NT2/D1 (cell line): ENCODE measurements around the gene TBCD.

Experiments
- DNase-seq: peaks from one replicate; pipeline ENCODE4 v3.0.0-alpha.2; 2011; ENCODE audit warnings: low read depth, low spot score
- H3K27me3 ChIP-seq: 2 replicates; pipeline ENCODE4 v1.6.0; 2011; ENCODE audit warnings: mild to moderate bottlenecking; ENCODE audit not compliant: insufficient read length, insufficient read depth
- H3K36me3 ChIP-seq: 2 replicates; pipeline ENCODE4 v1.6.1; 2011; ENCODE audit warnings: mild to moderate bottlenecking, low read length, mixed read lengths; ENCODE audit not compliant: insufficient read depth, insufficient read length
- H3K4me1 ChIP-seq: 2 replicates; pipeline ENCODE4 v1.5.1; 2011; ENCODE audit not compliant: insufficient read depth, insufficient read length
- H3K4me3 ChIP-seq: 2 replicates; pipeline ENCODE4 v1.5.1; 2011; ENCODE audit warnings: low read depth; ENCODE audit not compliant: insufficient read length
- H3K9ac ChIP-seq: 2 replicates; pipeline ENCODE4 v1.6.0; 2011; ENCODE audit warnings: low read depth; ENCODE audit not compliant: insufficient read length
- H3K9me3 ChIP-seq: 2 replicates; pipeline ENCODE4 v1.5.1; 2011; ENCODE audit warnings: mild to moderate bottlenecking, low read length; ENCODE audit not compliant: insufficient read depth
- SUZ12 ChIP-seq: IDR thresholded peaks from 2 replicates; pipeline ENCODE4 v1.6.1; 2011; ENCODE audit not compliant: insufficient read length, insufficient read depth; ENCODE audit errors: extremely low read depth
- YY1 ChIP-seq: IDR thresholded peaks from 2 replicates; pipeline ENCODE4 v1.6.1; 2011; ENCODE audit not compliant: insufficient read length, insufficient read depth
- ZNF274 ChIP-seq: IDR thresholded peaks from 2 replicates; pipeline ENCODE4 v1.6.1; 2011; ENCODE audit warnings: mild to moderate bottlenecking, low read depth, low read length

The TBCD gene

DNA sequence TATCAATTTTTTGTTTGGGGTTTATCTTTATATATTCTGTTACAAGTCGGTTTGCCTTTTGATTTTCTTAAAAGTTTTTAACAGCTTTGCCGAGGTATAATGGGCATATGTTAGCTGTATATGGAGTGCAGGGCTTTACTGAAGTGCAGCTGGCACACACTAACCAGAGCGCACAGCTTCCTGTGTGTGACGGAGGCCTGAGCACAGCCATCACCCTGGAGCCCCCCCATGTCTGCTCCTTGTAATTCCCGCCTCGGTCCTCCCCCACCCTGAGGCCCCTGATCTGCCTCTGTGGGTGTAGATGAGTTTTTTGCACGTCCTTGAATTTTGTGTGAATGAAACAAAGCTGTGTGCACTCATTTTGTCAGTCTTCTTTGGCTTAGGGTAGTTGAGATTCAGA, 148.1 kb downstream of the TBCD start:
- H3K36me3 ChIP-seq = peaks cover 68% of the 10 kb centered on the region

DNA sequence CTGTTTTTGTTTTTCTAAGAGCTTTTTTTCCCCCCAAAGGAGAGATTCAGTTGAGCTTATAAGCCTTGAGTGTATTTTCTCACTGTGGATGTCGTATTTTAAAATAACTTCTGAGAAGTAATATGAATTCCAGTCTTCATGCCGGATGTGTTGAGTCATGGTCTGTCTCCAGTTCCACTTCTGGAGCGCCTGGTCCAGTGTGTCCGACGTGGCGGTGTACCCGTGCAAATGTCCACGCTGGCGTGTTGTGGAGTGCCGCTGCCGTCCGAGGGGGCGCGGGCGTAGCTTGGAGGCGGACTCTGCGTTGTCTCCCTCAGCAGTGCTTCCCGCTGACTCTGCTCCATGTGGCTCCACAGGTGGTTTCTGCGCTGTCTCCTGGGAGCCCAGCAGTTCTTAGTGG, 148.9 kb downstream of the TBCD start:
- peaks cover 66% of the 10 kb centered on the region for H3K36me3 ChIP-seq
- no peaks in the 10 kb centered on the region; the same call in 1 of the 2 replicates for H3K9me3 ChIP-seq
- TF ChIP-seq YY1 (no peak), ZNF274 (no peak), SUZ12 (no peak)
- H3K9ac ChIP-seq = no peak overlapping the region
- DNase-seq = no peak
- no peak overlapping the region for H3K4me3 ChIP-seq
- no peaks in the 10 kb centered on the region for H3K27me3 ChIP-seq
- H3K4me1 ChIP-seq = peaks cover 3% of the 10 kb centered on the region

More for the DNA sequence above, 148.1 kb downstream of the TBCD start:
- H3K9me3 ChIP-seq = no peaks in the 10 kb centered on the region; the same call in 1 of the 2 replicates
- peaks cover 3% of the 10 kb centered on the region for H3K4me1 ChIP-seq
- no peak overlapping the region for H3K9ac ChIP-seq
- H3K27me3 ChIP-seq = no peaks in the 10 kb centered on the region
- TF ChIP-seq SUZ12 = no peak
- no peak for TF ChIP-seq ZNF274
- TF ChIP-seq YY1 = no peak
- DNase-seq = no peak
- H3K4me3 ChIP-seq = no peak overlapping the region

DNA sequence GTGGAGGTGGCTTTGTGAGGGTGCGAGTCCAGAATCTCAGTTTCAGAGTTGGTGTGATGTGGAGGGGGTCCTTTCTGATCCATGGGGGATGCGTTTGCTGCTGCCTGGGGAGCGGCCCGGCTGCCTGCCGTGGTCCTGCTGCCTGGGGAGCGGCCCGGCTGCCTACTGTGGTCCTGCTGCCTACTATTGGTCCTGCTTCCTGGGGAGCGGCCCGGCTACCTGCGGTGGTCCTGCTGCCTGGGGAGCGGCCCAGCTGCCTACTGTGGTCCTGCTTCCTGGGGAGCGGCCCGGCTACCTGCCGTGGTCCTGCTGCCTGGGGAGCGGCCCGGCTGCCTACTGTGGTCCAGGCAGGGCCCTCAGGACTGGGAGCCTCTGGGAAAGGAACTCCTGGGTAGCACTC, 149.5 kb downstream of the TBCD start:
- H3K9ac ChIP-seq = no peak overlapping the region
- H3K27me3 ChIP-seq = no peaks in the 10 kb centered on the region
- H3K9me3 ChIP-seq = no peaks in the 10 kb centered on the region; the same call in 1 of the 2 replicates
- H3K36me3 ChIP-seq = peaks cover 68% of the 10 kb centered on the region
- DNase-seq = no peak
- peaks cover 3% of the 10 kb centered on the region for H3K4me1 ChIP-seq
- H3K4me3 ChIP-seq = no peak overlapping the region
- TF ChIP-seq SUZ12 (no peak), YY1 (no peak), ZNF274 (no peak)

- DNase-seq = no peak
- H3K4me1 ChIP-seq = peaks cover 3% of the 10 kb centered on the region
- H3K27me3 ChIP-seq = no peaks in the 10 kb centered on the region
- H3K9ac ChIP-seq = no peak overlapping the region
- no peaks in the 10 kb centered on the region; the same call in 1 of the 2 replicates for H3K9me3 ChIP-seq
- peaks cover 69% of the 10 kb centered on the region for H3K36me3 ChIP-seq
- TF ChIP-seq YY1 (no peak), SUZ12 (no peak), ZNF274 (no peak)
- no peak overlapping the region for H3K4me3 ChIP-seq
Measured at GRCh38 chr17:82901856-82902255, 150.0 kb downstream of the TBCD start.

GRCh38 chr17:82902972-82903874, 151.4 kb downstream of the TBCD start:
- Histone ChIP-seq H3K4me3 (no peak overlapping the region), H3K27me3 (no peaks in the 10 kb centered on the region), H3K9ac (no peak overlapping the region), H3K4me1 (peaks cover 3% of the 10 kb centered on the region), H3K9me3 (no peaks in the 10 kb centered on the region), H3K36me3 (peaks cover 74% of the 10 kb centered on the region)
- DNase-seq = no peak
- no peak for TF ChIP-seq ZNF274
- TF ChIP-seq YY1 = no peak
- TF ChIP-seq SUZ12 = no peak

DNA sequence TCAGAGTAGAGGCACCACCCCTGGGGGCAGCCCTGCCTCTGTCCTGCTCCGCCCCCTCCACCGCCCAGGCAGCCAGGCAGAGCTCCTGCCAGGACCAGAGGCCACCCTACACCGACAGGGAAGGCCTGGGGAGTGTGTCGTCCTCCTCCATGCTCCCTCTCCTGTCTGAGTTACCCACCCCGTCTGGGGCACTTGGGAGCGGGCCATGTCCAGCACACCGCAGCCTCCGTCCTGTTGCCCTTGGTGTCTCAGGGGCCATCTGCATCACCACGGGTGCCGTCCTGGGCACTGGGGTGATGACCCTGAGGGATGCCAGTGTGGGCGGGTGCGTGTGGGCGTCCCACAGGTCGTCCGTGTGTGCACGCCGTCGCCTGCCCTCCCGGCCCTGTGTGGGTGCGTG, 153.3 kb downstream of the TBCD start:
- TF ChIP-seq ZNF274 = no peak
- TF ChIP-seq SUZ12 = no peak
- no peak for TF ChIP-seq YY1
- H3K36me3 ChIP-seq = peaks cover 67% of the 10 kb centered on the region

DNA sequence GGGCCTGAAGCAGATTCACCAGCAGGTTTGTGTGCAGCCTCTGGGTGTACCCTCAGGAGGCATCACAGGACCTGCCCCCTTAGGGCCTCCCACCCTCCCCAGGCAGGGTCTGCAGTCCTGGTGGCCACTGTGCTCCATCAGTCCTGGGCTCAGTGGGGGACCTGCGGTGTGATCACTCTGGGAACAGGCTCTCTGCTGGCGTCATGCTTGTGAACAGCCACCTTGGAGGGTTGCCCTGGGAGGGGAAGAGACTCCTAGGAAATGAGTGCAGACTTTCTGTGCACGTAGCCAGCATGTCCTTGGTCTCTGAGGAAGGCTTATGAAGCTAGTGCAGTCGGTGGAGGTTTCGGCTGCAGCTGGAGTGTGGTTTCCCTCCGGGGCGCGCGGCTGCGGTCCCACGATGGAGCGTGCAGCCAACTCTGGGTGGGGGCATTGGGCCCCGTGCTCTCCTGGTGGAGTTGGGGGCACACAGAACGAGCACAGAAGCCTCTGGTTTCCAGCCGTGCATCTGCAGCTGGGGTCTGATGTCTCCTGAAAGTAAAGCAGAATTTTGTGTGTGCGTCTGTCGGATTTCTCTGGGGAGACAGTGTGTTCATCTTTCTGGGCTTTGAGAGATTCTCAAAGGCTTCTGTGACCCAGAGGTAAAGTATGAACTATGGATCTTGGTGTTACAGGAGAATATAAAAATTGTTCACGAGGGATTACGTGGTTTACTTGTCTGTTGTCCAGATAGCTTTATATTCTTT, 156.1 kb downstream of the TBCD start:
- H3K9ac ChIP-seq = no peak overlapping the region
- no peaks in the 10 kb centered on the region for H3K4me1 ChIP-seq
- H3K36me3 ChIP-seq = peaks cover 64% of the 10 kb centered on the region
- no peak for TF ChIP-seq YY1
- no peak for TF ChIP-seq SUZ12
- TF ChIP-seq ZNF274 = no peak
- H3K4me3 ChIP-seq = no peak overlapping the region
- H3K9me3 ChIP-seq = no peaks in the 10 kb centered on the region
- no peaks in the 10 kb centered on the region for H3K27me3 ChIP-seq
- no peak for DNase-seq

More for the DNA sequence above, 153.3 kb downstream of the TBCD start:
- no peak overlapping the region for H3K4me3 ChIP-seq
- H3K9me3 ChIP-seq = no peaks in the 10 kb centered on the region
- no peaks in the 10 kb centered on the region for H3K27me3 ChIP-seq
- no peak overlapping the region for H3K9ac ChIP-seq
- DNase-seq = no peak
- no peaks in the 10 kb centered on the region for H3K4me1 ChIP-seq
